ENCODE results near the gene TMEM126A. TPM values are rescaled to one million over a fixed set of nuclear protein-coding genes. Genes with fewer than 3 reads are reported as not detected.
A peak's percentile ranks its signal among the peaks of the same experiment; 100 is the strongest.
"Not testable (repeated sequence)": the region's sequence is repeated elsewhere in the genome, so short reads cannot be mapped to it uniquely, and the experiment has no call there.

TMEM126A gene
- polyA plus RNA-seq, 3 donors: 29.1 to 34.2 (median 31.3) TPM

GRCh38 chr11:85651118-85651517, 3.4 kb downstream of the TMEM126A start:
- no peak for DNase-seq

- no peak for DNase-seq
Observed at GRCh38 chr11:85652786-85653447, 5.2 kb downstream of the TMEM126A start.

GRCh38 chr11:85654343-85654742, 6.6 kb downstream of the TMEM126A start:
- not testable (repeated sequence) for DNase-seq

GRCh38 chr11:85656777-85657176, 9.0 kb downstream of the TMEM126A start:
- no peak for DNase-seq

- DNase-seq: no peak
Observed at GRCh38 chr11:85658180-85658579, 10.4 kb downstream of the TMEM126A start.

- DNase-seq: no peak
Observed at GRCh38 chr11:85661972-85662664, 14.4 kb downstream of the TMEM126A start.

- DNase-seq: no peak
Observed at GRCh38 chr11:85663080-85663752, 15.4 kb downstream of the TMEM126A start.

GRCh38 chr11:85663753-85664614, 16.2 kb downstream of the TMEM126A start:
- peak; percentile 80 for DNase-seq

- peak; percentile 96 for DNase-seq
Observed at GRCh38 chr11:85664615-85665481, 17.1 kb downstream of the TMEM126A start, which contains the start of gene CREBZF. CREBZF (minus strand) TSS chr11:85665129; CDS start chr11:85664875, 254 bp downstream.

GRCh38 chr11:85665733-85666132, 18.0 kb downstream of the TMEM126A start:
- DNase-seq: no peak

GRCh38 chr11:85666687-85667086, 18.9 kb downstream of the TMEM126A start:
- DNase-seq: no peak

GRCh38 chr11:85668157-85668556, 20.4 kb downstream of the TMEM126A start:
- DNase-seq: no peak

- not testable (repeated sequence) for DNase-seq
Observed at GRCh38 chr11:85670949-85671663, 23.3 kb downstream of the TMEM126A start.

- no peak for DNase-seq
Observed at GRCh38 chr11:85672105-85672902, 24.5 kb downstream of the TMEM126A start.

GRCh38 chr11:85673393-85673792, 25.6 kb downstream of the TMEM126A start:
- no peak for DNase-seq

- DNase-seq: no peak
Observed at GRCh38 chr11:85679576-85679975, 31.8 kb downstream of the TMEM126A start.

- DNase-seq: no peak
Observed at GRCh38 chr11:85680897-85681296, 33.1 kb downstream of the TMEM126A start.

GRCh38 chr11:85682330-85683305, 34.9 kb downstream of the TMEM126A start:
- DNase-seq: peak; percentile 61

Measured in renal pelvis (tissue), 4 donors.